ENCODE measurements around the gene RANBP10. TPM values are rescaled to one million over a fixed set of nuclear protein-coding genes. Genes with fewer than 3 reads are reported as not detected.
A peak's percentile ranks its signal among the peaks of the same experiment; 100 is the strongest.

The RANBP10 gene
- total and polyA plus RNA-seq, 7 donors, result 4.2 to 15.5 (median 7.5) TPM

GRCh38 chr16:67685388-67686112 lies 120.8 kb downstream of the RANBP10 start:
- no peaks in the 10 kb centered on the region for H3K9me3 ChIP-seq
- no peaks in the 10 kb centered on the region for H3K4me1 ChIP-seq
- WGBS, 2 donors, result 86 to 90% methylated on average over 17 of the region's 17 CpGs
- H3K4me3 ChIP-seq, result no peak overlapping the region
- DNase-seq, result peak; percentile 54
- no peaks in the 10 kb centered on the region for H3K27me3 ChIP-seq
- no peak for TF ChIP-seq CTCF (IDR thresholded peaks at IDR 0.05)
- peak overlapping the region in 3 of 4 donors; percentile 7 to 32 (median 14) for H3K27ac ChIP-seq
- intact Hi-C loops (cut with DNase I), result no loop called here
- H3K36me3 ChIP-seq, result peaks cover 0 to 29% (median 7%) of the 10 kb centered on the region in 4 donors

GRCh38 chr16:67683767-67684166 lies 122.6 kb downstream of the RANBP10 start:
- WGBS, 2 donors, result 27 to 79% methylated on average over 4 of the region's 4 CpGs

GRCh38 chr16:67679935-67680897 lies 126.1 kb downstream of the RANBP10 start:
- Histone ChIP-seq H3K4me3 (no peak overlapping the region), H3K27ac (no peak overlapping the region), H3K36me3 (peaks cover 0 to 26% (median 6%) of the 10 kb centered on the region in 4 donors), H3K9me3 (no peaks in the 10 kb centered on the region), H3K4me1 (peaks cover 0 to 12% (median 8%) of the 10 kb centered on the region in 4 donors), H3K27me3 (no peaks in the 10 kb centered on the region)
- TF ChIP-seq CTCF (IDR thresholded peaks at IDR 0.05) (no peak), POLR2AphosphoS5 (IDR thresholded peaks at IDR 0.05) (no peak), POLR2A (IDR thresholded peaks at IDR 0.05) (no peak), EP300 (IDR thresholded peaks at IDR 0.05) (no peak)
- intact Hi-C loops (cut with DNase I), result no loop called here
- no peak for DNase-seq
- WGBS, 2 donors, result 73 to 90% methylated on average over 10 of the region's 10 CpGs

More at GRCh38 chr16:67683767-67684166, 122.6 kb downstream of the RANBP10 start:
- peaks cover 0 to 3% (median 3%) of the 10 kb centered on the region in 4 donors for H3K4me1 ChIP-seq
- peaks cover 0 to 29% (median 7%) of the 10 kb centered on the region in 4 donors for H3K36me3 ChIP-seq
- no peak for TF ChIP-seq EP300 (IDR thresholded peaks at IDR 0.05)
- no peak for TF ChIP-seq POLR2AphosphoS5 (IDR thresholded peaks at IDR 0.05)
- no peak for TF ChIP-seq CTCF (IDR thresholded peaks at IDR 0.05)
- TF ChIP-seq POLR2A (IDR thresholded peaks at IDR 0.05), result no peak
- no peak overlapping the region for H3K27ac ChIP-seq
- H3K27me3 ChIP-seq, result no peaks in the 10 kb centered on the region
- intact Hi-C loops (cut with DNase I), result no loop called here
- no peak overlapping the region for H3K4me3 ChIP-seq
- no peaks in the 10 kb centered on the region for H3K9me3 ChIP-seq
- peak; percentile 54 for DNase-seq

- no peaks in the 10 kb centered on the region for H3K9me3 ChIP-seq
- intact Hi-C loops (cut with DNase I), result no loop called here
- TF ChIP-seq POLR2A (IDR thresholded peaks at IDR 0.05) (no peak), CTCF (IDR thresholded peaks at IDR 0.05) (no peak), EP300 (IDR thresholded peaks at IDR 0.05) (no peak), POLR2AphosphoS5 (IDR thresholded peaks at IDR 0.05) (peak in 3 of 4 donors; percentile 40 to 63 (median 44))
- peaks cover 0 to 25% (median 23%) of the 10 kb centered on the region in 4 donors for H3K4me1 ChIP-seq
- no peak overlapping the region for H3K4me3 ChIP-seq
- H3K27me3 ChIP-seq, result no peaks in the 10 kb centered on the region
- 22 to 73% methylated on average over 12 of the region's 12 CpGs for WGBS, 2 donors
- H3K36me3 ChIP-seq, result peaks cover 0 to 14% (median 0%) of the 10 kb centered on the region in 4 donors
- DNase-seq, result no peak
- peak overlapping the region in 3 of 4 donors; percentile 23 to 56 (median 53) for H3K27ac ChIP-seq
Measured at GRCh38 chr16:67678354-67679023, 127.9 kb downstream of the RANBP10 start.
